ENCODE results near the gene MYLK. TPM values are rescaled to one million over a fixed set of nuclear protein-coding genes. Genes with fewer than 3 reads are reported as not detected.

The MYLK gene
- total and polyA plus RNA-seq, 4 donors, result 17.1 to 158 (median 41.9) TPM

GRCh38 chr3:123813876-123814275 lies 70.3 kb downstream of the MYLK start:
- Histone ChIP-seq H3K9me3 (ENCODE audit: control insufficient read depth in 4 of 4, low read length in 3 of 4) (no peaks in the 10 kb centered on the region), H3K4me3 (ENCODE audit: low read depth in 1 of 3, low read length in 3 of 3) (no peak overlapping the region), H3K36me3 (ENCODE audit: control insufficient read depth in 4 of 4, insufficient read depth in 3 of 4, low read depth in 1 of 4, low read length in 3 of 4) (no peaks in the 10 kb centered on the region), H3K4me1 (ENCODE audit: control insufficient read depth in 4 of 4, insufficient read depth in 4 of 4, low read length in 3 of 4) (peaks cover 2 to 4% (median 3%) of the 10 kb centered on the region in 4 donors), H3K9ac (ENCODE audit: low read depth in 1 of 2, low read length in 2 of 2) (no peak overlapping the region), H3K27ac (ENCODE audit: low read depth in 1 of 2, low read length in 2 of 2) (no peak overlapping the region), H3K27me3 (ENCODE audit: control insufficient read depth in 4 of 4, insufficient read depth in 4 of 4, low read length in 3 of 4) (no peaks in the 10 kb centered on the region)
- TF ChIP-seq JUND (IDR thresholded peaks at IDR 0.05) (no peak), HNF4A (conservative IDR thresholded peaks at IDR 0.05) (no peak), NR2F2 (IDR thresholded peaks at IDR 0.05) (no peak), HNF4G (IDR thresholded peaks at IDR 0.05) (no peak), TAF1 (conservative IDR thresholded peaks at IDR 0.05) (no peak), EGR1 (IDR thresholded peaks at IDR 0.05; ENCODE audit: low read depth in 2 of 2) (no peak)
- TF ChIP-seq, protein P1, sequence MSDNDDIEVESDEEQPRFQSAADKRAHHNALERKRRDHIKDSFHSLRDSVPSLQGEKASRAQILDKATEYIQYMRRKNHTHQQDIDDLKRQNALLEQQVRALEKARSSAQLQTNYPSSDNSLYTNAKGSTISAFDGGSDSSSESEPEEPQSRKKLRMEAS (IDR thresholded peaks at IDR 0.05), result no peak
- 93% methylated on average over 4 of the region's 4 CpGs for WGBS
- DNase-seq (ENCODE audit: low spot score), result no peak

DNA sequence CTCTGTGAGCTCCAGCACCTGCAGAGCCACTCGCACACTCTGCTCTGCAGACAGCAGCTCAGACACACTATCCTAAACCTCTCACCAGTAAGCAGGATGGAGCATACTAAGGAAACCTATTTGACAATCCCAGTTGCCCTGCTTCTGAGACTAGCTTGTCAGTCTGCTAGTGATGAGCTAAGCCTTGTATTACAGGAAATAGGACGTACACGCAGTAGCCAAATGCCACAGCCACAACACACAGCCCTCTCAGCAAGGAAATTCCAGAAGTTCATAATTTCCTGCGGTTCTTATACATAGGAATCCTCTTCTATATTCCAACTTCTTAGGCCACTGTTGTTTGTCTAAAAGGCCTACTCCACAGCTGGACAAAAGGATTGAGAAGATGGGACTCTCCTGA lies 74.5 kb downstream of the MYLK start:
- H3K9me3 ChIP-seq (ENCODE audit: control insufficient read depth in 4 of 4, low read length in 3 of 4), result no peaks in the 10 kb centered on the region
- H3K27me3 ChIP-seq (ENCODE audit: control insufficient read depth in 4 of 4, insufficient read depth in 4 of 4, low read length in 3 of 4), result no peaks in the 10 kb centered on the region
- no peak overlapping the region for H3K9ac ChIP-seq (ENCODE audit: low read depth in 1 of 2, low read length in 2 of 2)
- H3K4me1 ChIP-seq (ENCODE audit: control insufficient read depth in 4 of 4, insufficient read depth in 4 of 4, low read length in 3 of 4), result peaks cover 9 to 16% (median 13%) of the 10 kb centered on the region in 4 donors
- WGBS, result 78% methylated on average over 4 of the region's 4 CpGs
- H3K27ac ChIP-seq (ENCODE audit: low read depth in 1 of 2, low read length in 2 of 2), result no peak overlapping the region
- TF ChIP-seq FOXA1 (IDR thresholded peaks at IDR 0.05) (no peak), FOXA2 (IDR thresholded peaks at IDR 0.05) (no peak), ATF3 (IDR thresholded peaks at IDR 0.05) (no peak), ZBTB33 (IDR thresholded peaks at IDR 0.05) (no peak), YY1 (IDR thresholded peaks at IDR 0.05) (no peak), SP1 (IDR thresholded peaks at IDR 0.05) (no peak), RAD21 (IDR thresholded peaks at IDR 0.05) (no peak), EGR1 (IDR thresholded peaks at IDR 0.05; ENCODE audit: low read depth in 2 of 2) (no peak), TAF1 (conservative IDR thresholded peaks at IDR 0.05) (no peak), REST (IDR thresholded peaks at IDR 0.05) (no peak), RXRA (IDR thresholded peaks at IDR 0.05) (no peak), GABPA (IDR thresholded peaks at IDR 0.05 in 1 of 2, conservative IDR thresholded peaks at IDR 0.05 in 1 of 2) (no peak), CTCF (IDR thresholded peaks at IDR 0.05; ENCODE audit: low read depth, low read length, missing input control) (no peak), HNF4A (conservative IDR thresholded peaks at IDR 0.05) (no peak), NR2F2 (IDR thresholded peaks at IDR 0.05) (no peak)
- DNase-seq (ENCODE audit: low spot score), result no peak
- H3K4me3 ChIP-seq (ENCODE audit: low read depth in 1 of 3, low read length in 3 of 3), result no peak overlapping the region
- H3K36me3 ChIP-seq (ENCODE audit: control insufficient read depth in 4 of 4, insufficient read depth in 3 of 4, low read depth in 1 of 4, low read length in 3 of 4), result no peaks in the 10 kb centered on the region

All from liver (tissue), 9 donors.